ENCODE measurements around the gene RBM23. TPM values are rescaled to one million over a fixed set of nuclear protein-coding genes. Genes with fewer than 3 reads are reported as not detected.

The RBM23 gene
- total RNA-seq, 4 donors from 2014 or later: 64.5 to 104 (median 93.0) TPM

DNA sequence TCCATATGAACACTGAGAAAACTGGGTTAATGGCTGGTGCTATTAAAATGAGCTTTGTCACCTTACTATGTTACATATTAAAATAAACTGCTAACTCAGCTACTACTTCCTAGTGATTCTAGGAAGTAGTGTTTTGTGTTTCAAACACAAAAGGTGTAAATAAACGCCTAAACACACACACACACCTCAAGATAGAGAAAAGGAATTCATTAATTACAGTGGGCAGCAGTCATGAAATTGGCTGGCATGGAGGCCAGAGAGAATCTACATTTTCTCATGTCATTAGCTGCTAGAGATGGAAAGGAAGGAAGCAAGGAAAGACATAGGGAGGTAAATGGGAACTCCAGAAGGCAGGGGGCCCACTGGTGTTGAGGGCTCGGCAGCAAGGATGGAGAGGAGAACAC is 11.0 kb upstream of the RBM23 start:
- Histone ChIP-seq H3K4me3 (peak overlapping the region; percentile 65), H3K27me3 (no peaks in the 10 kb centered on the region), H3K4me1 (peaks cover 16% of the 10 kb centered on the region), H3K9me3 (no peaks in the 10 kb centered on the region), H3K27ac (peak overlapping the region; percentile 87), H3K36me3 (peaks cover 16% of the 10 kb centered on the region)
- WGBS: 4% methylated on average over 2 of the region's 2 CpGs
- no peak for DNase-seq (ENCODE audit: low spot score in 2 of 2)
- no peak for TF ChIP-seq POLR2A (IDR thresholded peaks at IDR 0.05)
- TF ChIP-seq, protein P1, sequence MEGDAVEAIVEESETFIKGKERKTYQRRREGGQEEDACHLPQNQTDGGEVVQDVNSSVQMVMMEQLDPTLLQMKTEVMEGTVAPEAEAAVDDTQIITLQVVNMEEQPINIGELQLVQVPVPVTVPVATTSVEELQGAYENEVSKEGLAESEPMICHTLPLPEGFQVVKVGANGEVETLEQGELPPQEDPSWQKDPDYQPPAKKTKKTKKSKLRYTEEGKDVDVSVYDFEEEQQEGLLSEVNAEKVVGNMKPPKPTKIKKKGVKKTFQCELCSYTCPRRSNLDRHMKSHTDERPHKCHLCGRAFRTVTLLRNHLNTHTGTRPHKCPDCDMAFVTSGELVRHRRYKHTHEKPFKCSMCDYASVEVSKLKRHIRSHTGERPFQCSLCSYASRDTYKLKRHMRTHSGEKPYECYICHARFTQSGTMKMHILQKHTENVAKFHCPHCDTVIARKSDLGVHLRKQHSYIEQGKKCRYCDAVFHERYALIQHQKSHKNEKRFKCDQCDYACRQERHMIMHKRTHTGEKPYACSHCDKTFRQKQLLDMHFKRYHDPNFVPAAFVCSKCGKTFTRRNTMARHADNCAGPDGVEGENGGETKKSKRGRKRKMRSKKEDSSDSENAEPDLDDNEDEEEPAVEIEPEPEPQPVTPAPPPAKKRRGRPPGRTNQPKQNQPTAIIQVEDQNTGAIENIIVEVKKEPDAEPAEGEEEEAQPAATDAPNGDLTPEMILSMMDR (IDR thresholded peaks at IDR 0.05): no peak
- no peak for TF ChIP-seq EP300 (IDR thresholded peaks at IDR 0.05)
- no peak for TF ChIP-seq POLR2AphosphoS5 (IDR thresholded peaks at IDR 0.05)

DNA sequence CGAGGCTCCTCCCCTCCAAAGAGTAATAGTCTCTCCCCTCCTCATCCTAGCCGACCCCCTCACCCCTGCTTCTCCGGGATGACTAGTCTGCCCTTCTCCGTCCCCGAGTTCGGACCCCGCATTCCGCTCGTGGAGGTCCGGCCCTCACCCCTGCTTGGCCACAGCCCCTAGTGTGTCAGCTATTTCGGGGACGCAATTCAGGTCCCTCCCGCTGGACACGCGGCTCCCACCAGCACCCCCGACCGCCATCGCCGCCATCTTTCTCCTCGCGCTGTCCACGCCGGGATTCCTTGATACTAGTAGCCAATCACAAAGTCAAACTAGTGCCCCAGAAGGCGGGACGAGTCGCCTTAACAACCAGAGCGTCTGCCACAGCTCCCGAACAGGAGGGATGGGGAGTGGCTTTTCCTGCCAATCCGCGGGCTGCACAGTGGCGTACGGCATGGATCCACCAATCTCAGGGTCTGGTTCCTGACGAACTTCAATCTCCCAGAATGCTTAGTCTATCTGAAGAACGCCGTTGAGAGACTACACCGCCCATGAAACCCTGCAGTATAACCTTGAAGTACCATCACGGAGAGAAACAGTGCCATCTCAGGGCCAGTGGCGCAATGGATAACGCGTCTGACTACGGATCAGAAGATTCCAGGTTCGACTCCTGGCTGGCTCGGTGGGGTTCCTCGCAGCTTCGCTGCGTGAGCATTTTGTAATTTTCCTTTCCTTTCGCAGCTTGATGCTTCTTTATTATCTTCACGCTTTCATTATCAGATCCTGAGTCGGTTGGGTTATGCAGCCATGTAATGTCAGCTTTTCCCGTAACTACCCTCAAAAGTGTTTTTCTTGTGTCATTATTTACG is 10.4 kb upstream of the RBM23 start, which contains the start of gene PRMT5:
Gene PRMT5 (minus strand): TSS at position 273 of the 857 bp plus-strand sequence. CDS start 15 bp downstream, at position 258.
- peak within 1 kb of the TSS; percentile 87 for H3K27ac ChIP-seq
- H3K4me1 ChIP-seq: peaks cover 16% of the 10 kb centered on the region
- WGBS: under 1% methylated on average over 30 of the region's 51 CpGs
- peaks cover 22% of the 10 kb centered on the region for H3K36me3 ChIP-seq
- DNase-seq (ENCODE audit: low spot score in 2 of 2): peak; percentile 100
- H3K9me3 ChIP-seq: no peaks in the 10 kb centered on the region
- peak within 1 kb of the TSS; percentile 65 for H3K4me3 ChIP-seq
- TF ChIP-seq, protein P1 (IDR thresholded peaks at IDR 0.05): no peak
- TF ChIP-seq POLR2A (IDR thresholded peaks at IDR 0.05) (peak in 1 of 2 donors; percentile 79), POLR2AphosphoS5 (IDR thresholded peaks at IDR 0.05) (peak; percentile 81 to 100 (median 97))
- no peaks in the 10 kb centered on the region for H3K27me3 ChIP-seq

DNA sequence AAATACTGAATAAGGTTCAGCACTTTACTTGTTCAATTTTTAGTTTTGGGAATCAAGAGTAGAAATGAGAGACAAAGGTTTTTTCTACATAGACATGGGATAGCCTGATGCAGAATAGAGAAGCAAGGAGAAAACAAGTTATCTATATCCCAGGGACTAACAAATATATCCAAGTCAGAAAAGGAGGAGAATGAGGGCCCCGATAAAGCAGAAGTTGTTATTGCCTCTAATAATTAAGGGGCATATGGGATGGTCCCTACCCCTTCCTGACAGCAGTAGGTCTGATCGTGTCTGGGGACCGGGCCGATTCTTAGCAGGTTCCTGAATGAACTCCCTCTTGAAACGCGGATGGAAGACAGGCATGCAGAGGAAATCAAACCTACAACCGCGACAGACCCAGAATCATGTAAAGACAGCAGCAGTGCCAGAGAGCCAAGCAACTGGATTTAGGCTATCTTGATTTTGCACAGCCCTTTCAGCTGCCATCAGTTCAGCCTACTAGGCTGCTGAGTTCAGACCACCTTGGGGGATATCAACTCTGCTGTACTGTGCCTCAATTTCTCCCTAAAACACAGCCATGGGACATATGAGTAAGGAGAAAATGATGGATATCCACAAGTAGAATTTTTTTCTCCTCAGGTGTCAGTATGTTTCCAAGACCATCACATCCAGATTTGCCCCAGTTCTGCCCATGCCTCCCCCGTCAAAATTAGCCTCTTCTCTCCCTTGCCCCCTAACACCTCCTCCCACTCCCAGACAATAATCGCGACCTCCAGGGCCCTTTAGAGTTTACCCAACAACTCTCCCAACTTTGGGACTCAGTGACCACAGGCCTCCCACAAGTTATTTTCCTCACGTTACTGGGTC is 9.5 kb upstream of the RBM23 start:
- Histone ChIP-seq H3K27ac (peak overlapping the region; percentile 86), H3K9me3 (no peaks in the 10 kb centered on the region), H3K27me3 (no peaks in the 10 kb centered on the region), H3K4me3 (peak overlapping the region; percentile 65), H3K36me3 (peaks cover 31% of the 10 kb centered on the region), H3K4me1 (peaks cover 16% of the 10 kb centered on the region)
- DNase-seq (ENCODE audit: low spot score in 2 of 2): no peak
- TF ChIP-seq POLR2A (IDR thresholded peaks at IDR 0.05): no peak
- no peak for TF ChIP-seq POLR2AphosphoS5 (IDR thresholded peaks at IDR 0.05)
- TF ChIP-seq, protein P1 (IDR thresholded peaks at IDR 0.05): no peak
- no peak for TF ChIP-seq EP300 (IDR thresholded peaks at IDR 0.05)
- WGBS: 16% methylated on average over 12 of the region's 12 CpGs

DNA sequence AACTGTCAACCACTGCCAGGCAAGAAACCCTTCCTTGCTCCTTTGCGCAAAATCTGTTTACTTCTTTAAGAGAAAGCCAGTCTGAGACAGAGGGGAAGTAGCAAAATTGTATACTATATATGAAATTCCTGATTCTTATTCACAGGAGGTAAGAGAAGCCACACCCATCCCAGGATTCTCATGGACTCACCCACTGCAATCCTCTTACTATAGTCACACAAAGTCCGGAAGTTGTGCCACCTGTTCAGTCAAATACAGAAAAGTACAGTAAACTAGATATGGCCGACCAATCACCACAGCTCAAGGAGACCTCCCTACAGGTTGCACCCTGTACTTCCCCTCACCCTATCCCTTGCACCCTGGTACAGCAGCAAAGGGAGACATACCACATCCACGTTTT is 7.4 kb upstream of the RBM23 start:
- Histone ChIP-seq H3K9me3 (no peaks in the 10 kb centered on the region), H3K27ac (no peak overlapping the region), H3K4me1 (peaks cover 16% of the 10 kb centered on the region), H3K36me3 (peaks cover 49% of the 10 kb centered on the region), H3K27me3 (no peaks in the 10 kb centered on the region), H3K4me3 (no peak overlapping the region)
- DNase-seq (ENCODE audit: low spot score in 2 of 2): no peak
- TF ChIP-seq, protein P1 (IDR thresholded peaks at IDR 0.05): no peak
- TF ChIP-seq POLR2AphosphoS5 (IDR thresholded peaks at IDR 0.05) (no peak), EP300 (IDR thresholded peaks at IDR 0.05) (no peak), POLR2A (IDR thresholded peaks at IDR 0.05) (no peak)
- WGBS: 75% methylated on average over 4 of the region's 4 CpGs
